ENCODE results near the gene TBC1D19.

Gene TBC1D19

GRCh38 chr4:26782830-26783202 is 198.9 kb downstream of the TBC1D19 start:
- no peak for DNase-seq (ENCODE audit: low read depth)

- DNase-seq (ENCODE audit: low read depth), result no peak
Observed at GRCh38 chr4:26784207-26784865, 200.5 kb downstream of the TBC1D19 start.

GRCh38 chr4:26785312-26785711 is 201.4 kb downstream of the TBC1D19 start:
- DNase-seq (ENCODE audit: low read depth), result no peak

- no peak for DNase-seq (ENCODE audit: low read depth)
Observed at GRCh38 chr4:26785810-26786209, 201.9 kb downstream of the TBC1D19 start.

- DNase-seq (ENCODE audit: low read depth), result no peak
Observed at GRCh38 chr4:26786916-26787315, 203.0 kb downstream of the TBC1D19 start.

- DNase-seq (ENCODE audit: low read depth), result no peak
Observed at GRCh38 chr4:26787461-26788340, 203.8 kb downstream of the TBC1D19 start.

GRCh38 chr4:26788341-26788733 is 204.5 kb downstream of the TBC1D19 start:
- DNase-seq (ENCODE audit: low read depth), result no peak

GRCh38 chr4:26789208-26789607 is 205.3 kb downstream of the TBC1D19 start:
- no peak for DNase-seq (ENCODE audit: low read depth)

GRCh38 chr4:26791346-26791745 is 207.5 kb downstream of the TBC1D19 start:
- DNase-seq (ENCODE audit: low read depth), result no peak

- no peak for DNase-seq (ENCODE audit: low read depth)
Observed at GRCh38 chr4:26792639-26793038, 208.8 kb downstream of the TBC1D19 start.

GRCh38 chr4:26793735-26794134 is 209.9 kb downstream of the TBC1D19 start:
- no peak for DNase-seq (ENCODE audit: low read depth)

- no peak for DNase-seq (ENCODE audit: low read depth)
Observed at GRCh38 chr4:26796081-26796480, 212.2 kb downstream of the TBC1D19 start.

- no peak for DNase-seq (ENCODE audit: low read depth)
Observed at GRCh38 chr4:26802790-26803189, 218.9 kb downstream of the TBC1D19 start.

GRCh38 chr4:26803211-26803861 is 219.5 kb downstream of the TBC1D19 start:
- DNase-seq (ENCODE audit: low read depth), result no peak

GRCh38 chr4:26804451-26804850 is 220.6 kb downstream of the TBC1D19 start:
- no peak for DNase-seq (ENCODE audit: low read depth)

GRCh38 chr4:26804925-26805324 is 221.0 kb downstream of the TBC1D19 start:
- no peak for DNase-seq (ENCODE audit: low read depth)
